ENCODE measurements around the gene FLNC.
A peak's percentile ranks its signal among the peaks of the same experiment; 100 is the strongest.

Gene FLNC

DNA sequence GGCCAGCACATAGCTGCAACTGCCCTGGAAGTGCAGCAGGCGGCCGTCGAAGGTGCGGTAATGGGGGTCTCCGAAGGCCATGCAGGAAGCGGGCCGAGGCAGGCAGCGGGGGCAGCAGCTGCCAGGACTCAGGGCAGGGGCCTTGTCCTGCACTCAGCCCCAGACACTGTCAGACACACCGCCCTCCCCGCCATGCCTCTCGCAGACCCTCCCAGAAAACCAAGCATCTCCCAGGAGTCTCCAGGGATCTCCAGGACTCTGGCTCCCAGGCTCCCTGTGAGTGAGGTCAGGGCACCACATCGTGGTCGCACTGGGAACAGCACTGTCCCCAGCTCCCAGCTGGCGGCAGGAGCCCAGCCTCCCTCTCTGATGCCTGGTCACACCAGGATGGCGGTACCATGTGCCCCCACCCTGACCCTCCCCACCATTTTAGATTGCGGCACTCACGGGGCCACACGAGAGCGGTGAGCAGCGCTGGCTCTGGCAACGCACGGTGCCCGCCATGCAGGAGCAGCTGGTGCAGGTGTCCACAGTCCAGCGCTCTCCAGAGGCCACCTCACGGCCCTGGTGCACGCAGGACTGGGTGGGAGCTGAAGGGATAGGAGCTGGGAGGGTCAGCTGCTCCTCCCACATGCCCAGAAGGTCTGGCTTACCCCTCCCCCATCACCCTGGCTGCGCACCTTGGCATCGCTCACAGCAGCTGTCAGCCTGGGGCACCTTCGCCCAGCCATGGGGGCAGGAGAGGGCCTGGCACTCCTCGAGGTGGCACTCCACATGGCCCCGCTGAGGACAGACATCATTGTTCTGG, 49.9 kb downstream of the FLNC start:
- DNase-seq: peak; percentile 88

GRCh38 chr7:128880791-128881457, 50.7 kb downstream of the FLNC start:
- no peak for DNase-seq

DNA sequence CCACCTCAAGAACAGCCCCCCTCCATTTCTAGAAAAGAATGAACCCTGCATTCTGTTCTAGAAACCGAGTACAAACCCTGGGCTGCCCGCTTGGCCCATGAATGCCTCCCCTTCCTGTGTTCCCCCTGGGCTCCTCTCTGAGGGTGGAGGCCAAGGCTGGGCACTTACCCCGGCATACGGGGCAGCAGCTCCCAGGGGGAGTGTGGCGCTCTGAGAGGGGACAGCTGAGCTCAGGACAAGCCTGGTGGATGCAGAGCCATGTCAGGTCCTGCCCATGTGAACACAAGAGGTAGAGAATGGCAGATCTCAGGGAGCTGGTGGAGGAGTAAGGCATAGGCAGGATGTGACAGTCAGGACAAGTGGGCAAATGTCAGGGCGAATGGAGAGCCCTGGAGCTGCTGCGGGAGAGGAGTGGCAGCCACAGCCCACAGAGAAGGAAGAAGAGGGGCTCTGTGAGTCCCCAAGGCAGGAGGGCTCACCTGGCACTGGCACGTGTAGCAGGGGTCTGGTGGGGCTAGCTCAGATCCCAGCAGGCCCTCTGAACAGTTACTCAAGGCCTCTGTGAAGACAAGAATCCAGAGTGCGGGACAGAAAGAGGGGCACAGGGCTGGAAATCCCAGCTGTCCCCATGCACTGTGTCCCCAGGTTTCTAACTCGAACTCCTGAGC, 51.4 kb downstream of the FLNC start:
- no peak for DNase-seq

GRCh38 chr7:128882134-128882533, 51.9 kb downstream of the FLNC start:
- no peak for DNase-seq

GRCh38 chr7:128883622-128884448, 53.6 kb downstream of the FLNC start:
- peak; percentile 87 for DNase-seq

- DNase-seq: no peak
Observed at GRCh38 chr7:128884561-128885369, 54.6 kb downstream of the FLNC start.

GRCh38 chr7:128885370-128886187, 55.4 kb downstream of the FLNC start:
- DNase-seq: no peak

GRCh38 chr7:128886391-128887168, 56.4 kb downstream of the FLNC start:
- no peak for DNase-seq

DNA sequence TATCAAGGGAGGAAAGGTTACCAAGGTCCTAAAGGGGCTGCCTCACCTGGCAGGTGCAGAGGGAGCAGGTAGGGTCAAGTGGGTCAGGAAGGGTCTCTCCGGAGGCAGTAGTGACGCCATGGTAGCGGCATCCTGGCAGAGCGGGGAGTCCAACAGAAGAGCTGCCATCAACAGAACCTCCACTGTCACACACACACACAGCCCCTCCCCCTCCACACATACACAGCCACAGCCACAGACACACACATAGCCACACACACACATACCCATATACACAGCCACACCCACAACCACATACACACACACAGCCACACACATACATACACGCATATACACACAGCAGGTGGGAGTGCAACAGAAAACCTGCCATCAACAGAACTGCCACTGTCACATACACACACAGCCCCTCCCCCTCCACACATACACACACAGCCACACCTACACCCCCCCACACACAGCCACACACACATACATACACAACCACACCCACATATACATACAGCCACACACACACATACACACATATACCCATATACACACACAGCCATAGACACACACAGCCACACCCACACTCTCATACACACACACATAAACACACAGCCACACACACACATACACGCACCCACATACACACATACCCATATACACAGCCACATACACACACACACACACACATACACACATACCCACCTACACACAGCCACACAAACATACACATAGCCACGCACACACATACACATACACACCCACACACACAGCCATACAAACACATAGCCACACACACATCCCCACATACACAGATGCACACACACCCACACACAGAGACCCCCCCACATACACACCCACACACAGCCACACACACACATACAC, 57.2 kb downstream of the FLNC start:
- no peak for DNase-seq

- no peak for DNase-seq
Observed at GRCh38 chr7:128888039-128888755, 58.0 kb downstream of the FLNC start.

DNA sequence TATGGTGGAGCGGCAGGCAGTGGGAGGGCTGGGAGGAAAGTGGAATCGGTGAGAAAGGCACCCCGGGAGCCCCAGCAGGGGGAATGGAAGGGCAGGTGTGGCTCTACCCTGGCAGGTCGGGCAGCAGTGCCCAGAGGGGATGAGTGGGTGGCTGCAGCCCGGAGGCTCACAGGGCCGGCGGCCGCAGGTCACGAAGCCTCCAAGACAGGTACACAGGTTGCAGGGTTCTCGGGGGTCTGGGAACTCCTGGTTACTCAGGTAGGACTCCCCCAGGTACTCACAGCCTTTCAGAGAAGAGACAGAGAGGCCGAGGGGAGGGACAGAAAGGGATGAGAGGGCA, 58.5 kb downstream of the FLNC start:
- DNase-seq: no peak

DNA sequence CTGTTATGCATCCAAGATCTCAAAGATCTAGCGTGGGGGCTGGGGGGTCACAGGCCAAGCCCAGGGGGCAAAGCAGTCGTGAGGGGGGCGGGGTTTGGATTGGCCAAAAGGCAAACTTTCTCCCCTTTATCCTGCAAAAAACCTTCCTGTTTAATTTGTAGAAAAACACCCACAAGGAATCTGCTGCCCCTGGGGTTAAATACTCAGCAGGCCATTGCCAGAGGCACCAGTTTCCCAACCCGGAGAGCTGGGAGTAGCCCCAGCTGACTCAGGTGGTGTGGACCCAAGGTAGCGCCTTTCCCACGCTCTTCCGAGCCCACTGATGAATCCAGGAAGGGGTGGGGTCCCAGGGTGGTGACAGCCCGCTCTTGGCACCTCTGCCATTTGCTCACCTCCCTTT, 58.9 kb downstream of the FLNC start:
- DNase-seq: no peak

- DNase-seq: no peak
Observed at GRCh38 chr7:128890306-128891109, 60.3 kb downstream of the FLNC start.

DNA sequence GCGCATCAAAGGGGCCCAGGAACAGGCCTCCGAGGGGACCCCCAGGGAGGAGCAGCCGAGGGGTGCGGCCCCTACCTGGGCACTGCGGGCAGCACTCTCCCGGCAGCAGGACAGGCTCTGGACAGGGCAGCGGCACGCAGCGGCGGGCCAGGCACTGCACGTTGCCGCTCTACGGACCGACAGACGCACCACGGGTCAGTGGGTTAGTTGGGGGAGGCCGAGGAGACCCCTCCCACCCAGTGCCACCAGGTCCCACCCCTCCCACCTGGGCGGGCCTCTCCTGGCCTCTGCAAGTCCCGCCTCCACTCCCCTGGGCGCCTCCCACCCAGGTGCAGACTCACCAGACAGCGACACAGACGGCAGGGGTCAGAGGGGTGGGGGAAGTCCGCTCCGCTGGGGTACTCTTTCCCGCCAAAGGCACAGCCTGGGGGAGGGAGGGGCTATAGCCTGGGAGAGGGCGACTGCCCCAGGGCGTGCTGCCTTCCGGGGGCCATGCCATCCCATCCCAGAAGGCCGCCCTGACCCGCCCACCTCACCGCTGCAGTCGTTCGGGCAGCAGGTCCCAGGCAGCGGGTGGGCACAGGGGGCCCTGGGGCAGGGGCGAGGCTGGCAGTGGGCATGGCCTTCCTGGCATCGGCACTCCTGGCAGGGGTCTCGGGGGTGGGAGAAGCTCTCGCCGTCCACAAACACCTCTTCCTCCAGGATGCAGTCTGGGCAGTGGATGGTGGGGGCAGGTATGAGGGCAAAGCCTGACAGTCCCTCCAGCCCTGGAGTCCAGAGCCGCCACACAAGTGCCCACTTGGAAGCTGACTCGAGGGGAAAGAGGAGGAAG, 61.1 kb downstream of the FLNC start:
- no peak for DNase-seq

DNA sequence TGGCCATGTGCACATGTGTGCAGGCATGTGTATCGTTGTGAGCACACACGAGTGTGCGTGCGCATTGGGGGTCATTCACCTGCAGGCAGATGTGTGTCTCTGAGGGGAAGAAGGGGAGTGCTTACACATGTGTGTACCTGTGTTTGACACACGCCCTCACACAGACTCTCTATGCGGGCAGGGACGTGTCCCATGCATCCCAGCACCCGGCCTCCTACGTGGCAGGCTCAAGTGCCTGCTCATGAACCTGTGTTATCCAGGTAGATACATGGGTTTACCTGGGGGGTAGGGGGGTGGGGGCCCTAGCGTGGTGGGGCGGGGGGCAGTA, 61.7 kb downstream of the FLNC start:
- DNase-seq: no peak

DNA sequence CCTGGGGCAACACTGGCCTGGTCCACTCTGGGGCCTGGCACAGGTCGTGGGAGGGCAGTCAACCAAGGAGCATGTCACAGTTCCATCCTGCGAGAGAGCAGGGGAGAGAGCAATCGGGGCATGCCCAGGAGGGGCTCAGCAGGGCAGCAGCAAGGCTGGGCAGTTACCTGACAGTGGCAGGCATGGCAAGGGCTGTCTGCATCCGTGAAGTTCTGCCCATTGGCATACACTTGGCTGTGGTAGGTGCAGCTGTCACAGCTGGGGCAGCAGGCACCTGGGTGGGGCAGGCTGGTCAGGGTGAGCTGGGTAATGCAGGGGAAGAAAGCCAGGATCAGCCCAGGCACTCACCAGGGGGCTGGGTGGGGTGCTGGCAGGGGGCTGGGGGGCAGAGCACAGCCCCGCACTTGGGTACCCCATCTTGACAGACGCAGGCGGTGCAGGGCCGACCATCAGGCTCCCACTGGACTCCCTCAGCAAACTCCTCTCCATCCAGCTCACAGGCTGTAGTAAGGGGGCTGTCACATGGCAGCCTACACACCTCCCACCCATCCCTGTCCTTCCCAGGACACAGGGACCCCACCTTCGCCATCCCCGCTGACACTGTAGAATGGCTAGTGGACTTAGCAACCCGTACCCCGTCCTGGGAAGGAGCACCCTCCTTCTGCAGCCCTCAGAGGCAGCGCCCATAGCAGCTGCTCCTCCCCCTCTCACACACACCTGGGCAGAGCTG, 62.5 kb downstream of the FLNC start:
- DNase-seq: no peak
